Gastroesophageal sphincter (tissue), 3 donors: ENCODE measurements around the gene MAPK9.

Experiments
- CTCF ChIP-seq, 4 experiments: fragments of 200-600 bp in 2 of 4; fragments of 450-650 bp in 2 of 4; sonication (generic) in 1 of 4; IDR thresholded peaks; one replicate each; pipeline ENCODE4 v1.5.1; 2017 to 2019; ENCODE audit warnings: antibody characterized with exemption in 4 of 4, mild to moderate bottlenecking in 2 of 4, moderate library complexity in 2 of 4
- EP300 ChIP-seq: sonication (generic); formaldehyde crosslinking; IDR thresholded peaks from one replicate; pipeline ENCODE4 v1.6.1; 2017; ENCODE audit warnings: antibody characterized with exemption, mild to moderate bottlenecking
- POLR2A ChIP-seq, 2 donors: fragments of 450-650 bp; IDR thresholded peaks; one replicate each; pipeline ENCODE4 v1.6.1; 2017; ENCODE audit warnings: antibody characterized with exemption in 2 of 2, mild to moderate bottlenecking in 2 of 2, moderate library complexity in 1 of 2
- POLR2AphosphoS5 ChIP-seq: sonication (generic); formaldehyde crosslinking; IDR thresholded peaks from one replicate; pipeline ENCODE4 v1.6.1; 2017; ENCODE audit warnings: antibody characterized with exemption

- TF ChIP-seq CTCF (IDR thresholded peaks at IDR 0.05) (no peak), POLR2A (IDR thresholded peaks at IDR 0.05) (no peak), POLR2AphosphoS5 (no peak), EP300 (no peak)
These were observed 40.2 kb upstream of the MAPK9 start for GRCh38 chr5:180332051-180332517.
